Measurements from ENCODE around the gene ACSL3.
"Not testable (repeated sequence)": the region's sequence is repeated elsewhere in the genome, so short reads cannot be mapped to it uniquely, and the experiment has no call there.

Gene ACSL3

GRCh38 chr2:222912776-222913175 is 51.9 kb downstream of the ACSL3 start:
- peak overlapping the region; percentile 47 for H3K4ac ChIP-seq (ENCODE audit: low read depth, low read length)
- no peaks in the 10 kb centered on the region for H3K79me2 ChIP-seq (ENCODE audit: control insufficient read depth, insufficient read depth, low read length, poor library complexity)
- no peak overlapping the region for H3K4me3 ChIP-seq (ENCODE audit: low read depth, low read length)
- H4K12ac ChIP-seq (ENCODE audit: low read depth, low read length): no peak overlapping the region
- no peaks in the 10 kb centered on the region for H3K79me1 ChIP-seq (ENCODE audit: low read length)
- H4K8ac ChIP-seq (ENCODE audit: low read depth, low read length): no peak overlapping the region
- H3K27ac ChIP-seq (ENCODE audit: low read depth, low read length): no peak overlapping the region
- H3K9ac ChIP-seq (ENCODE audit: low read length): no peak overlapping the region
- no peak overlapping the region for H4K91ac ChIP-seq (ENCODE audit: low read depth, low read length)
- H2BK12ac ChIP-seq (ENCODE audit: low read length): no peak overlapping the region
- H3K9me3 ChIP-seq (ENCODE audit: insufficient read depth, low read depth, low read length): no peaks in the 10 kb centered on the region
- H2AK5ac ChIP-seq (ENCODE audit: low read length): no peak overlapping the region
- no peaks in the 10 kb centered on the region for H3K4me1 ChIP-seq (ENCODE audit: control insufficient read depth in 1 of 2, insufficient read depth in 2 of 2, low read length in 2 of 2)
- peaks cover 8 to 13% of the 10 kb centered on the region in 2 experiments for H3K36me3 ChIP-seq (ENCODE audit: control insufficient read depth in 1 of 2, insufficient read depth in 2 of 2, low read length in 2 of 2)
- H3K23ac ChIP-seq (ENCODE audit: low read length): no peak overlapping the region
- no peak for DNase-seq
- H2BK120ac ChIP-seq (ENCODE audit: insufficient read depth, low read length, poor library complexity): no peak overlapping the region
- H3K18ac ChIP-seq (ENCODE audit: low read length): no peak overlapping the region
- H3K14ac ChIP-seq (ENCODE audit: low read length): no peak overlapping the region
- no peaks in the 10 kb centered on the region for H3K27me3 ChIP-seq (ENCODE audit: insufficient read depth, low read length)
- H3K4me2 ChIP-seq (ENCODE audit: low read length): no peak overlapping the region
- WGBS (ENCODE audit: extremely low coverage, insufficient coverage, insufficient read length): no CpG with 5 or more reads among the region's 3 CpGs
- no peak overlapping the region for H2BK5ac ChIP-seq (ENCODE audit: low read depth, low read length, poor library complexity)
- H2AFZ ChIP-seq (ENCODE audit: insufficient read depth, low read length, poor library complexity): no peak overlapping the region

GRCh38 chr2:222915092-222915957 is 54.5 kb downstream of the ACSL3 start:
- H2BK5ac ChIP-seq (ENCODE audit: low read depth, low read length, poor library complexity): no peak overlapping the region
- H3K4me2 ChIP-seq (ENCODE audit: low read length): no peak overlapping the region
- H4K91ac ChIP-seq (ENCODE audit: low read depth, low read length): no peak overlapping the region
- H3K9ac ChIP-seq (ENCODE audit: low read length): no peak overlapping the region
- peaks cover 2% of the 10 kb centered on the region for H3K79me1 ChIP-seq (ENCODE audit: low read length)
- whole genome bisulfite sequencing (ENCODE audit: extremely low coverage, insufficient coverage, insufficient read length): no CpG with 5 or more reads among the region's 7 CpGs
- peaks cover 2 to 5% of the 10 kb centered on the region in 2 experiments for H3K4me1 ChIP-seq (ENCODE audit: control insufficient read depth in 1 of 2, insufficient read depth in 2 of 2, low read length in 2 of 2)
- H3K36me3 ChIP-seq (ENCODE audit: control insufficient read depth in 1 of 2, insufficient read depth in 2 of 2, low read length in 2 of 2): peaks cover 5 to 8% of the 10 kb centered on the region in 2 experiments
- no peak overlapping the region for H3K18ac ChIP-seq (ENCODE audit: low read length)
- H2BK120ac ChIP-seq (ENCODE audit: insufficient read depth, low read length, poor library complexity): no peak overlapping the region
- H3K79me2 ChIP-seq (ENCODE audit: control insufficient read depth, insufficient read depth, low read length, poor library complexity): no peaks in the 10 kb centered on the region
- H3K14ac ChIP-seq (ENCODE audit: low read length): no peak overlapping the region
- no peak overlapping the region for H2BK12ac ChIP-seq (ENCODE audit: low read length)
- no peak overlapping the region for H4K12ac ChIP-seq (ENCODE audit: low read depth, low read length)
- H3K4me3 ChIP-seq (ENCODE audit: low read depth, low read length): no peak overlapping the region
- H3K27me3 ChIP-seq (ENCODE audit: insufficient read depth, low read length): no peaks in the 10 kb centered on the region
- no peak overlapping the region for H3K23ac ChIP-seq (ENCODE audit: low read length)
- H3K9me3 ChIP-seq (ENCODE audit: insufficient read depth, low read depth, low read length): no peaks in the 10 kb centered on the region
- H3K27ac ChIP-seq (ENCODE audit: low read depth, low read length): no peak overlapping the region
- no peak overlapping the region for H3K4ac ChIP-seq (ENCODE audit: low read depth, low read length)
- DNase-seq: peak in 1 of 2 donors; percentile 49
- no peak overlapping the region for H2AK5ac ChIP-seq (ENCODE audit: low read length)
- H2AFZ ChIP-seq (ENCODE audit: insufficient read depth, low read length, poor library complexity): no peak overlapping the region
- no peak overlapping the region for H4K8ac ChIP-seq (ENCODE audit: low read depth, low read length)

GRCh38 chr2:222916229-222917197 is 55.7 kb downstream of the ACSL3 start:
- Histone ChIP-seq H3K9me3 (ENCODE audit: insufficient read depth, low read depth, low read length) (no peaks in the 10 kb centered on the region), H4K8ac (ENCODE audit: low read depth, low read length) (no peak overlapping the region), H3K79me2 (ENCODE audit: control insufficient read depth, insufficient read depth, low read length, poor library complexity) (no peaks in the 10 kb centered on the region), H2BK120ac (ENCODE audit: insufficient read depth, low read length, poor library complexity) (no peak overlapping the region), H3K4ac (ENCODE audit: low read depth, low read length) (no peak overlapping the region), H3K23ac (ENCODE audit: low read length) (no peak overlapping the region), H2BK5ac (ENCODE audit: low read depth, low read length, poor library complexity) (no peak overlapping the region), H3K79me1 (ENCODE audit: low read length) (peaks cover 2% of the 10 kb centered on the region), H3K4me2 (ENCODE audit: low read length) (no peak overlapping the region), H3K27ac (ENCODE audit: low read depth, low read length) (no peak overlapping the region), H3K18ac (ENCODE audit: low read length) (no peak overlapping the region), H3K36me3 (ENCODE audit: control insufficient read depth in 1 of 2, insufficient read depth in 2 of 2, low read length in 2 of 2) (peaks cover 4 to 10% of the 10 kb centered on the region in 2 experiments), H4K12ac (ENCODE audit: low read depth, low read length) (no peak overlapping the region), H2AFZ (ENCODE audit: insufficient read depth, low read length, poor library complexity) (no peak overlapping the region), H4K91ac (ENCODE audit: low read depth, low read length) (no peak overlapping the region), H2BK12ac (ENCODE audit: low read length) (no peak overlapping the region), H3K4me1 (ENCODE audit: control insufficient read depth in 1 of 2, insufficient read depth in 2 of 2, low read length in 2 of 2) (peaks cover 2 to 5% of the 10 kb centered on the region in 2 experiments), H3K9ac (ENCODE audit: low read length) (no peak overlapping the region), H2AK5ac (ENCODE audit: low read length) (no peak overlapping the region), H3K27me3 (ENCODE audit: insufficient read depth, low read length) (no peaks in the 10 kb centered on the region), H3K14ac (ENCODE audit: low read length) (no peak overlapping the region), H3K4me3 (ENCODE audit: low read depth, low read length) (no peak overlapping the region)
- no CpG with 5 or more reads among the region's 11 CpGs for WGBS (ENCODE audit: extremely low coverage, insufficient coverage, insufficient read length)
- DNase-seq: no peak

GRCh38 chr2:222917212-222917611 is 56.4 kb downstream of the ACSL3 start:
- H2BK120ac ChIP-seq (ENCODE audit: insufficient read depth, low read length, poor library complexity); H2AK5ac ChIP-seq (ENCODE audit: low read length); H3K27me3 ChIP-seq (ENCODE audit: insufficient read depth, low read length); H3K18ac ChIP-seq (ENCODE audit: low read length); DNase-seq; H3K14ac ChIP-seq (ENCODE audit: low read length); H2AFZ ChIP-seq (ENCODE audit: insufficient read depth, low read length, poor library complexity); H3K4ac ChIP-seq (ENCODE audit: low read depth, low read length); H3K23ac ChIP-seq (ENCODE audit: low read length); H2BK12ac ChIP-seq (ENCODE audit: low read length); H3K79me2 ChIP-seq (ENCODE audit: control insufficient read depth, insufficient read depth, low read length, poor library complexity); H3K27ac ChIP-seq (ENCODE audit: low read depth, low read length); H3K4me3 ChIP-seq (ENCODE audit: low read depth, low read length); H3K4me2 ChIP-seq (ENCODE audit: low read length); H4K8ac ChIP-seq (ENCODE audit: low read depth, low read length); H3K4me1 ChIP-seq (ENCODE audit: control insufficient read depth in 1 of 2, insufficient read depth in 2 of 2, low read length in 2 of 2); H3K79me1 ChIP-seq (ENCODE audit: low read length); H3K9ac ChIP-seq (ENCODE audit: low read length); H4K91ac ChIP-seq (ENCODE audit: low read depth, low read length); H2BK5ac ChIP-seq (ENCODE audit: low read depth, low read length, poor library complexity); H4K12ac ChIP-seq (ENCODE audit: low read depth, low read length); H3K9me3 ChIP-seq (ENCODE audit: insufficient read depth, low read depth, low read length): not testable (repeated sequence)
- H3K36me3 ChIP-seq (ENCODE audit: control insufficient read depth in 1 of 2, insufficient read depth in 2 of 2, low read length in 2 of 2): peaks cover 4 to 12% of the 10 kb centered on the region in 2 experiments
- no CpG with 5 or more reads among the region's 9 CpGs for WGBS (ENCODE audit: extremely low coverage, insufficient coverage, insufficient read length)

All from trophoblast cell (in vitro differentiated cells and primary cell).